OCI-LY1 (cell line): ENCODE measurements around the gene WNT11.

Experiments used
- H2AFZ ChIP-seq: fragments of 200-600 bp; sonication (generic), shearing (Covaris generic); 2 replicates; pipeline ENCODE4 v1.6.0; 2014; ENCODE audit warnings: antibody characterized with exemption, mild to moderate bottlenecking, low read length
- H3F3A ChIP-seq: fragments of 200-600 bp; sonication (generic), shearing (Covaris generic); 2 replicates; pipeline ENCODE4 v1.6.0; 2014; ENCODE audit warnings: mild to moderate bottlenecking, antibody characterized with exemption, low read length, moderate library complexity; ENCODE audit not compliant: insufficient read depth
- H3K27ac ChIP-seq: fragments of 200-600 bp; sonication (generic); 2 replicates; pipeline ENCODE4 v1.5.1; 2014; ENCODE audit warnings: low read length, mixed run types, mild to moderate bottlenecking, low read depth; ENCODE audit not compliant: poor library complexity, severe bottlenecking
- H3K27me3 ChIP-seq: fragments of 200-600 bp; sonication (generic); 2 replicates; pipeline ENCODE4 v1.6.0; 2014; ENCODE audit warnings: antibody characterized with exemption, mild to moderate bottlenecking, low read length, moderate library complexity; ENCODE audit not compliant: insufficient read depth
- H3K36me3 ChIP-seq: fragments of 200-600 bp; sonication (generic); 2 replicates; pipeline ENCODE4 v1.6.1; 2014; ENCODE audit warnings: mild to moderate bottlenecking, antibody characterized with exemption, low read length, moderate library complexity, mixed read lengths; ENCODE audit not compliant: insufficient read depth
- H3K4me1 ChIP-seq: fragments of 200-600 bp; sonication (generic); 2 replicates; pipeline ENCODE4 v1.5.1; 2014; ENCODE audit warnings: mild to moderate bottlenecking, low read length, moderate library complexity; ENCODE audit not compliant: insufficient read depth, severe bottlenecking
- H3K4me2 ChIP-seq: fragments of 200-600 bp; sonication (generic), shearing (Covaris generic); 2 replicates; pipeline ENCODE4 v1.6.1; 2014; ENCODE audit warnings: low read length
- H3K4me3 ChIP-seq: fragments of 200-600 bp; sonication (generic); 2 replicates; pipeline ENCODE4 v1.5.1; 2014; ENCODE audit warnings: low read length, low read depth, mild to moderate bottlenecking, mixed read lengths; ENCODE audit not compliant: poor library complexity, severe bottlenecking
- H3K79me2 ChIP-seq: fragments of 200-600 bp; shearing (Covaris generic); 2 replicates; pipeline ENCODE4 v1.6.1; 2016; ENCODE audit warnings: mixed run types, low read length, mixed read lengths; ENCODE audit not compliant: insufficient read depth
- H3K9ac ChIP-seq: fragments of 200-600 bp; sonication (generic), shearing (Covaris generic); 2 replicates; pipeline ENCODE4 v1.6.1; 2014; ENCODE audit warnings: mild to moderate bottlenecking, low read length, mixed read lengths
- H3K9me2 ChIP-seq: fragments of 200-600 bp; sonication (generic), shearing (Covaris generic); 2 replicates; pipeline ENCODE4 v1.6.1; 2014; ENCODE audit warnings: low read depth, mild to moderate bottlenecking, low read length, mixed read lengths
- H3K9me3 ChIP-seq: fragments of 200-600 bp; shearing (Covaris generic); 2 replicates; pipeline ENCODE4 v1.6.1; 2014; ENCODE audit warnings: low read length, mixed read lengths
- H4K20me1 ChIP-seq: fragments of 200-600 bp; sonication (generic), shearing (Covaris generic); 2 replicates; pipeline ENCODE4 v1.6.0; 2016; ENCODE audit warnings: mild to moderate bottlenecking, low read length; ENCODE audit not compliant: insufficient read depth
- EZH2 ChIP-seq: fragments of 200-600 bp; sonication (generic), shearing (Covaris generic); IDR thresholded peaks from 2 replicates; pipeline ENCODE4 v1.8.0; 2017; ENCODE audit warnings: borderline replicate concordance, mixed run types, mild to moderate bottlenecking, antibody characterized with exemption, low read length, moderate library complexity, mixed read lengths
- TF ChIP-seq, protein P1 (sequence below): fragments of 200-600 bp; sonication (generic), shearing (Covaris generic); IDR thresholded peaks from 2 replicates; pipeline ENCODE4 v1.5.1; 2017; ENCODE audit warnings: mild to moderate bottlenecking, antibody characterized with exemption, low read length, moderate library complexity, mixed read lengths

WNT11 gene

DNA sequence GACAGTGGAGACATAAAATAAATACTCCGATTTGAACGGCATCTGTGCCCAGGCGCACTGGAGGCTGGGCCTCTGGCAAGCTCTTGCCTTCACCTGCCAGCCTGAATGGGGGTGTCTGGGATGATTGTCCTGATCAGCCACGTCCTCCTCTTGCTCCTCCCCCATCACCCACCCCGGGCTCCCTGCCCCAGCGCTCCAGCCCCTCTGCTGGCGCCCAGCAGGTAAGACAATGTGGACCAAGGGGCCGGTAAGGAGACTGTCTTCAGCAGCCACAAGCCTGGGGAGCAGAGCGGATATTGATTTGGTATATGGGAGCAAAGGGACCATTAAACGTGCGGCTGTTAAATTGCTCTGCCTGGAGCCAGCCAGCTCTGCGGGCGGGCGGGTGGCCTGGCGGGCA, 24.9 kb downstream of the WNT11 start:
- no peaks in the 10 kb centered on the region for H3F3A ChIP-seq
- H3K4me3 ChIP-seq: no peak overlapping the region
- H2AFZ ChIP-seq: no peak overlapping the region
- TF ChIP-seq EZH2: no peak
- TF ChIP-seq, protein P1, sequence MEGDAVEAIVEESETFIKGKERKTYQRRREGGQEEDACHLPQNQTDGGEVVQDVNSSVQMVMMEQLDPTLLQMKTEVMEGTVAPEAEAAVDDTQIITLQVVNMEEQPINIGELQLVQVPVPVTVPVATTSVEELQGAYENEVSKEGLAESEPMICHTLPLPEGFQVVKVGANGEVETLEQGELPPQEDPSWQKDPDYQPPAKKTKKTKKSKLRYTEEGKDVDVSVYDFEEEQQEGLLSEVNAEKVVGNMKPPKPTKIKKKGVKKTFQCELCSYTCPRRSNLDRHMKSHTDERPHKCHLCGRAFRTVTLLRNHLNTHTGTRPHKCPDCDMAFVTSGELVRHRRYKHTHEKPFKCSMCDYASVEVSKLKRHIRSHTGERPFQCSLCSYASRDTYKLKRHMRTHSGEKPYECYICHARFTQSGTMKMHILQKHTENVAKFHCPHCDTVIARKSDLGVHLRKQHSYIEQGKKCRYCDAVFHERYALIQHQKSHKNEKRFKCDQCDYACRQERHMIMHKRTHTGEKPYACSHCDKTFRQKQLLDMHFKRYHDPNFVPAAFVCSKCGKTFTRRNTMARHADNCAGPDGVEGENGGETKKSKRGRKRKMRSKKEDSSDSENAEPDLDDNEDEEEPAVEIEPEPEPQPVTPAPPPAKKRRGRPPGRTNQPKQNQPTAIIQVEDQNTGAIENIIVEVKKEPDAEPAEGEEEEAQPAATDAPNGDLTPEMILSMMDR: no peak
- no peak overlapping the region for H3K9ac ChIP-seq
- H3K79me2 ChIP-seq: no peaks in the 10 kb centered on the region
- H3K27ac ChIP-seq: no peak overlapping the region
- no peaks in the 10 kb centered on the region for H3K36me3 ChIP-seq
- no peaks in the 10 kb centered on the region for H3K27me3 ChIP-seq
- no peaks in the 10 kb centered on the region for H3K9me2 ChIP-seq
- H3K9me3 ChIP-seq: no peaks in the 10 kb centered on the region
- no peaks in the 10 kb centered on the region for H4K20me1 ChIP-seq
- H3K4me1 ChIP-seq: no peaks in the 10 kb centered on the region
- no peak overlapping the region for H3K4me2 ChIP-seq

DNA sequence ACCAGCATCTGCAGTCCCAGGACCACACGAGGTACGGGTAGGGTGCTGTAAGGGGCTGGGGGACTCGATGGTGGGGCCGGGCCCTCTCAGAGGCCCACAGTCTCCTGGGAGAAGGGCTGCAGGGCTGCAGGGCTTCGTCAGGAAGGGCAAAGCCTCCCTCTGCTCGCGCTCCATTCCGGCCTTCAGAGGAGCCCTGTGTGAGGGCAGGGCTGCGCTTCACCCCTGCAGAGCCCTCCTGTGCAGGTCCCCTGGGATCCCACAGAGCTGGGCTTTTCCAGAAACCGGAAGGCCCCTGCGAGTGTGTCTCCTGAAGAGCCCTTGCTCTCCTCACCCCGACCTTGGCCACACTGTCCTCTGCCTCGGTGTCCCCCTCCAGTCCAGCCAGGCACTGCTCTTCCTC, 27.2 kb downstream of the WNT11 start:
- no peaks in the 10 kb centered on the region for H3K79me2 ChIP-seq
- no peaks in the 10 kb centered on the region for H3K9me3 ChIP-seq
- no peak overlapping the region for H3K4me2 ChIP-seq
- H3K4me3 ChIP-seq: no peak overlapping the region
- TF ChIP-seq, protein P1: no peak
- no peak for TF ChIP-seq EZH2
- no peaks in the 10 kb centered on the region for H4K20me1 ChIP-seq
- H3K36me3 ChIP-seq: no peaks in the 10 kb centered on the region
- no peak overlapping the region for H3K27ac ChIP-seq
- H3K4me1 ChIP-seq: no peaks in the 10 kb centered on the region
- peaks cover 3% of the 10 kb centered on the region; the same call in 1 of the 2 replicates for H3K27me3 ChIP-seq
- H3K9ac ChIP-seq: no peak overlapping the region
- no peak overlapping the region for H2AFZ ChIP-seq
- H3F3A ChIP-seq: no peaks in the 10 kb centered on the region
- H3K9me2 ChIP-seq: no peaks in the 10 kb centered on the region

DNA sequence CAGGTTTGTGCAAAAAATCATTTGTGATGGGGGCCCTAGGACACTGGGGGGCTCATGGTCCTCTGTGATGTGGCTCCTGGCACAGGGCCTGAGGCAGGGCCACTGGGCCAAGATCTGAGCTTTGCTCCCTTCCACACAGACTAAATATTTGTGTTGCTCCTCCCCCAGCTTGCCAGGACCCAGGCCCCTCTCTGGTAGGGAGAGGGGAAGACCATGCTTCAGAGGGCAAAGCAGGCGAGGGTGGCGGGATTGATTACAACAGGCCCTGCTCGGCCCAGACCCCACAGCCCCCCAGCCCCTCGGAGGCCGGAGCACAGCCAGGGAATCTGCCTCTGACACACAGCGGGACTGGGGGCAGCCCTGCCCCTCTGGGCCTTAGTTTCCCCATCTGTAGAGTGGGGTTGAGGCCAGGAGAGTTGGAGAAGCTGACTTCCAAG, 29.0 kb downstream of the WNT11 start:
- no peak overlapping the region for H3K27ac ChIP-seq
- peaks cover 6% of the 10 kb centered on the region; the same call in 1 of the 2 replicates for H3K27me3 ChIP-seq
- no peaks in the 10 kb centered on the region for H4K20me1 ChIP-seq
- H3K4me3 ChIP-seq: no peak overlapping the region
- H3F3A ChIP-seq: no peaks in the 10 kb centered on the region
- no peak overlapping the region for H3K9ac ChIP-seq
- no peaks in the 10 kb centered on the region for H3K36me3 ChIP-seq
- no peak overlapping the region for H2AFZ ChIP-seq
- no peaks in the 10 kb centered on the region for H3K4me1 ChIP-seq
- no peaks in the 10 kb centered on the region for H3K9me2 ChIP-seq
- H3K4me2 ChIP-seq: no peak overlapping the region
- no peaks in the 10 kb centered on the region for H3K79me2 ChIP-seq
- TF ChIP-seq EZH2: no peak
- TF ChIP-seq, protein P1: no peak
- no peaks in the 10 kb centered on the region for H3K9me3 ChIP-seq
